GM18508 (cell line): ENCODE measurements around the gene LIN54.
"Not testable (repeated sequence)": the region's sequence is repeated elsewhere in the genome, so short reads cannot be mapped to it uniquely, and the experiment has no call there.

Experiments used
- ATAC-seq: cut with Tn5 transposase; IDR thresholded peaks from one replicate; pipeline ENCODE4 v1.9.1; 2021; ENCODE audit warnings: moderate number of reproducible peaks; ENCODE audit not compliant: insufficient read depth, unreplicated experiment

The LIN54 gene

GRCh38 chr4:82951196-82951595 lies 59.4 kb downstream of the LIN54 start:
- ATAC-seq = no peak

GRCh38 chr4:82948647-82949204 lies 61.9 kb downstream of the LIN54 start:
- no peak for ATAC-seq

- no peak for ATAC-seq
Observed at GRCh38 chr4:82947498-82947897, 63.1 kb downstream of the LIN54 start.

- ATAC-seq = no peak
Observed at GRCh38 chr4:82939414-82939813, 71.2 kb downstream of the LIN54 start.

GRCh38 chr4:82934441-82934840 lies 76.2 kb downstream of the LIN54 start:
- ATAC-seq = no peak

GRCh38 chr4:82930848-82931755 lies 79.5 kb downstream of the LIN54 start:
- no peak for ATAC-seq

- no peak for ATAC-seq
Observed at GRCh38 chr4:82921795-82922194, 88.8 kb downstream of the LIN54 start.

GRCh38 chr4:82919386-82919785 lies 91.2 kb downstream of the LIN54 start:
- ATAC-seq = no peak

GRCh38 chr4:82918091-82918490 lies 92.5 kb downstream of the LIN54 start:
- no peak for ATAC-seq

- ATAC-seq = not testable (repeated sequence)
Observed at GRCh38 chr4:82913968-82914367, 96.7 kb downstream of the LIN54 start.

GRCh38 chr4:82913305-82913704 lies 97.3 kb downstream of the LIN54 start:
- ATAC-seq = no peak

- no peak for ATAC-seq
Observed at GRCh38 chr4:82909326-82909725, 101.3 kb downstream of the LIN54 start.

GRCh38 chr4:82906469-82906868 lies 104.2 kb downstream of the LIN54 start:
- ATAC-seq = no peak

- peak; percentile 61 for ATAC-seq
Observed at GRCh38 chr4:82905205-82905604, 105.4 kb downstream of the LIN54 start.

GRCh38 chr4:82903737-82904136 lies 106.9 kb downstream of the LIN54 start:
- ATAC-seq = no peak

- no peak for ATAC-seq
Observed at GRCh38 chr4:82901183-82901718, 109.4 kb downstream of the LIN54 start.

GRCh38 chr4:82900411-82901182 lies 110.0 kb downstream of the LIN54 start, which contains the start of gene THAP9:
Gene THAP9 (plus strand): TSS chr4:82900735. CDS start chr4:82900803, 68 bp downstream.
- ATAC-seq = peak; percentile 73

- no peak for ATAC-seq
Observed at GRCh38 chr4:82900066-82900410, 110.6 kb downstream of the LIN54 start.

GRCh38 chr4:82899374-82900065 lies 111.1 kb downstream of the LIN54 start:
- ATAC-seq = no peak
